GM21381 (cell line): ENCODE results near the gene CLBA1.

Experiments
- ATAC-seq: cut with Tn5 transposase; IDR thresholded peaks from one replicate; pipeline ENCODE4 v1.9.1; 2021; ENCODE audit warnings: mild to moderate bottlenecking, moderate library complexity; ENCODE audit not compliant: unreplicated experiment

The CLBA1 gene

DNA sequence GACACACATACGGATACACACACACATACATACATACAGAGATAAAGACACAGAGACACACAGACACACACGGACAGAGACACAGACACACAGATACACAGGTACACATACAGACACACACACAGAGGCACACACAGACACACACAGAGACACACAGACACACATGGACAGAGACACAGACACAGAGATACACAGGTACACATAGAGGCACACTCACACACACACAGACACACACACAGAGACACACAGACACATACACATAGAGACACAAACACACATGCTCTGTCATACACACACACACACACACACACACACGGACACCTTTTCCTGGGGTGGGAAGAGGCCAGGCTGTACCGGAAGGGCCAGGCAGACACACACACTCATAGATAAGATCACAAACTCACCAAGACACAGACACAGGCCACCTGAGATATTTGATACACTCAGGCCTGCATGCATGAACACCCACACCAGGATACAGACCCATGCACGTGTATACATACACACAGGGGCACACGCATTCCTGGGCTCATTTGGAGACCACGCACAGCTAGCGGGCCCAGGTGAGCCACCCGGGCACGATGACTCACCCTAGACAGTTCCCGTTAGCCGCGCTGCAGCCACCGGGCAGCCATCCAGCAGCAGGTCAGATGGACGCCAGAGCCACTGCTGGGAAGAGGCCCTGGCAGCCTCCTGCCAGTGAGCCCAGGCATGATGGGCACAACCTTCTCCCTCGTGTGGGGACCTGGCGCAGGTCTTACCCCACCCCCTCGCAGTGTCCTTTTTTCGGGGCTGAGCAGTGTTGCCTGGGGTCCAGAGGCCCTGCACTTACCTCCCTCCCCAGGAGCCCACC is 5.6 kb upstream of the CLBA1 start:
- ATAC-seq = no peak

GRCh38 chr14:104980611-104981531 is 4.7 kb upstream of the CLBA1 start:
- ATAC-seq = no peak

- ATAC-seq = no peak
These were observed 3.7 kb upstream of the CLBA1 start for GRCh38 chr14:104981699-104982541.

GRCh38 chr14:104982548-104983230 is 2.9 kb upstream of the CLBA1 start:
- ATAC-seq = no peak

GRCh38 chr14:104983231-104983721 is 2.3 kb upstream of the CLBA1 start:
- no peak for ATAC-seq

DNA sequence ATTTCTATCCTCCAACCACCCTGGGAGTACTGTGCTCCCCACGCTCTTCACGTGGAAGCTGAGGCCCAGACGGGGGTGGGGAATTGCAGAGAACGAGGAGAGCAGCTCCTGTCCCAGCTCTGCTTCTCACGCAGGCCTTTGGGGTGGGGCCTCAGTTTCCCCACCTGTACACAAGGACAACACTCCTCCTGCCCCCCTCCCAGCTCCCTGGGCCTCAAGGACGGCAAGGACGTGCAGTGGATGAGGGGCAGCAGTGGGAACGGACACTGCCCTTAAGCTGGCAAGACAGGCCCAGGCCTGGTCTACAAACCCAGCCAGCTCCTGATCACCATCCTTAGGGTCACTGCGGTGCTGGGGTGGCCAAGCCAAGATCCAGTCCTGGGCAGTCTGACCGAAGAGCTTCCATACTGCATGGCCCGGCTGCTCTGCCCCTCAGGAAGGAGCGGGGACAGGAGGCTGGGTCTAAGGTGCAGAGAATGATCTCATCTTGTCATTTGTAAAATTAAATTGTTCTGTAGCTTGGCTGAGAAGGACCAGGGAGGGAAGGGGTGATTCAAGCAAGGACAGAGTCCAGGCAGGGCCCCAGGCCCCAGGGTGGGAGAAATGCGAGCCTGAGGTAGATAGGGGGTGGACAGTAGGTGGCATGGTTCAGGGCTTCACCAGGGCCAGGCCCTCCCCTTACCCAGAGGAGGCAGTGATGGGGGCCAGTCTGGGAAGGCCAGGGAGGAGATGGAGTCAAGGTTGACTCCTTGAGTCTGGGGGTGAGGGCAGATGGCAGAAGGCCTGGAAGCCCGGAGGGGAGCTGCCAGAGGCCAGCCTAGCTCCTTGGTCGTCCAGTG is 1.3 kb upstream of the CLBA1 start:
- no peak for ATAC-seq

DNA sequence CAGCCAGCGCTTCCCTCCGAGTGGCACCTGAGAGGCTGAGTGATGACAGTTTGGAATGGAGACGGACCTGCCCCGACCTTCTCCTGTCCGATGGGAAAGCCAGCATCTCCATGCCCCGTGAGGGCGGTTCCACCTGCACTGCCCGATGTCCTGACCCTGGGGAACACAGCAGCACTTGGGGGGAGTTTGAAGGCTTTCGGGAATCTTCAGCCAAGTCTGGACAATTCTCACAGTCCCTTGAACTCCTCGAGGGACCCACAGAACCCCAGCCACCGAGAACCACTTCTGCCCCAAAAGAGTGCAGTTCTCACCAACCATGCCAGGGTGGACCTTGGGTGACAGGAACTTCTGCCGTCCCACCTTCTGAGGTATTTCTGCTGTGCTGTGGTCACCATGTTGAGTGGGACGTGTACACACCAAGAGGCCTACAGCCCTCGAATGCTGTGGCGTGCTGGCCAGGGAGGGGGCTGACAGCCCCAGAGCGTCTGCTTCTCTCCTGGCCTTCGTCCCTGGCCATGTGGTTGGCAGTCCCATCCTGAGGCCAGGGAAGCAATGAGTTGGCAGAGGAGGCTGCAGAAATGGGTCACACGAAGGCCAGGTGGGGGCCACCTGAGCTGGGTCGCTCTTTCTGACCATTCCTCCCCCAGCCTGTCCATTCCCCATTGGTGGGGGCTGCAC is 1.0 kb downstream of the CLBA1 start:
- no peak for ATAC-seq

DNA sequence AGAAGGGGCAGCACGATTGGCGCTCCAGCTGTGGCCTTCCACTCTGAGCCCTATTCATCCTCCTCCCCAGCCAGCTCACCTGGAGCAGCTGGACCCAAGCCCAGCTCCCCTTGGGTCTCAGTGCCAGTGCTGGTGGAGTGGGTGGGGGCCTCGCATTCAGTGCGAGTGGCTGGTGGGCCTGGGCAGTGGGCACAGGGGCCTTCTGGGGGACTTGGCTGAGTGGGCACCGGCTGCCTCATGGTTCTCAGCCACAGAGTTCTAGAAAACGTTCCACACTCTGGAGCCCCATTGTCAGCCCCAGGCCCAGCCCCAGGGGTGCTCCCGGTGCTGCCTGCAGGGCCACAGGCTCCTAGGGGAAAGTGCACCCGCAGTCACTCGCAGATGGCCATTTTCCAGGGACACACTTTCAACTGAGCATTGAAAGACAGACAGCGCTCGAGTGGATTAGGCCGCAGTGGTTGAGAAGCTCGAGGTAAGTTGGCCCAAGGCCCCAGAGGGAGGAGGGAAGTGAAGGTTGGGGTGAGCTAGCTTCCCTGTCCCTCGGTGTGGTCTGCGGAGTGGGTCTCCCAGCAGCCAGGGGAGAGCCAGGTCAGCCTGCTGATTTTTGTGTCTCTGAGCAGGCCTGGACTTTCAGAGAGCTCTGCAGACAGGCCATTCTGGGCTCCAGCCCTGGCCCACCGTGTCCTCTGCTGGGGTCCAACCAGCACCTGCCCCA is 3.8 kb downstream of the CLBA1 start:
- ATAC-seq = no peak

DNA sequence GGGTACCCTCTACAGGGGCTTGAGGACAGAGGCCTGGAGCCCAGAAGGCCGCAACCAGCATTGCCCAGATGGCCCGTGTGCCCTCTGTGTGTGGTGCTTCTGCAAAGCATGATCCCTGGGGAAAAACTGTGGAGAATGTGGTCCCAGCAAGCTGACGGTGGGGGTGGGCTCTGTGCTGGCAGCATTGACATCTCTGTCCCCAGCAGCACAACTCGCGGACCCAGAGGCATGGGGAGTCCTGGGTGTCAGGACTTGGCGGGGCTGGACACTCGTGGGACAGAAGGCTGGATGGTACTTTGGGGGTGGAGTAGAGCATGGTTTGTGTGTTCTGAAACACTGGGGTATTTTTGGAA is 4.3 kb downstream of the CLBA1 start:
- no peak for ATAC-seq

DNA sequence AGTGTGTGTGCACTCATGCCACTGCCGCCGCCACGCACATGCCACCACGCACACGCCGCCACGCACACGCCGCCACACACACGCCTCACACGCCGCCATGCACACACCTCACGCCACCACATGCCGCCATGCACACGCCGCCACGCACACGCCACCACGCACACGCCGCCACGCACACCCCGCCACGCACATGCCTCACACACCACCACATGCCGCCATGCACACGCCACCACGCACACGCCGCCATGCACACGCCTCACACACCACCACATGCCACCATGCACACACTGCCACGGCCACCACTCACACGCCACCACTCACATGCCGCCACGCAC is 6.3 kb downstream of the CLBA1 start:
- ATAC-seq = no peak

- no peak for ATAC-seq
These were observed 6.9 kb downstream of the CLBA1 start for GRCh38 chr14:104992501-104992900.

- ATAC-seq = no peak
These were observed 7.7 kb downstream of the CLBA1 start for GRCh38 chr14:104993306-104993705.

- ATAC-seq = no peak
These were observed 8.4 kb downstream of the CLBA1 start for GRCh38 chr14:104993808-104994591.

GRCh38 chr14:104994978-104995377 is 9.4 kb downstream of the CLBA1 start:
- no peak for ATAC-seq

- ATAC-seq = no peak
These were observed 10.4 kb downstream of the CLBA1 start for GRCh38 chr14:104996032-104996431.

DNA sequence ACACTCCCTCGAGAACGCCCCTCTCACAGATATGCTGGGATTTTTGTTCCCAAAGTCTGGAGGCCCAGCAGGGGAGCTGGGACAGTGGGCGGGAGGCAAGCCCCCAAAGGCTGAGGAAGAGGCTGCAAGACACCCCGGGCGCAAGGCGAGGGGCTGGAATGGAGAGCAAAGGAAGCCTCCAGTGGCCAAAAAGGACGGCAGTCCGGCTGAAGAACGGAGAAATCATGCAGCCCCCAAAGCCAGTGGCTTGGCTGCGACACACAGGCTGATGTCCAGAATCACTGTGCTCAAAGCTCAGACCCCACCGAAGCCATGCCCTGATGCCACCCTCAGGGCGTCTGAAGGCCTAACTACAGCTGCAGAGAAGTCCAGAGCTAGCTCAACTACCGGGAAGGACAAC is 10.9 kb downstream of the CLBA1 start:
- ATAC-seq = no peak

GRCh38 chr14:104998801-104999200 is 13.2 kb downstream of the CLBA1 start:
- no peak for ATAC-seq

GRCh38 chr14:104999361-104999760 is 13.8 kb downstream of the CLBA1 start:
- ATAC-seq = no peak
